ENCODE results near the gene UBC.
A peak's percentile ranks its signal among the peaks of the same experiment; 100 is the strongest.

Gene UBC

DNA sequence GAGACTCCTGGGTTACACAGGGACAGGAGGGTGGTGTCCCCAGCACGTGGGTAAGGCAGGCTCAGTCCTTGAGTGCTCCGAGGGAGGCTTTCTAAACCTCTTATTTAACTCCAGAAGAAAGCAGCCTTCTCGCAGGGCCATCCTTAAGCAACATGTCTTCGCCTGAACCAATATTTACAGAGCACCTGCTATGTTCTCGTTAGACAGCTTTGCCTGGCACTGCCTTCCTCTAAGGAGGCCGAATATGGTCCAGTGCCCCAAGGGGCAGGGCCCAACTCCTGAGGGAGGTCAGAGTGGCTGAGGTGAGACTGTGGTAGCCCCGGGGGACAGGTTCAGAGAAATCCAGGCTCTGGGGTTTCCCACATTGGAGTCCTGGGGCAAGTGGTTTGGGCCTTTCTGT is 48.7 kb downstream of the UBC start:
- DNase-seq (ENCODE audit: low read depth in 1 of 2, low spot score in 1 of 2), result no peak

DNA sequence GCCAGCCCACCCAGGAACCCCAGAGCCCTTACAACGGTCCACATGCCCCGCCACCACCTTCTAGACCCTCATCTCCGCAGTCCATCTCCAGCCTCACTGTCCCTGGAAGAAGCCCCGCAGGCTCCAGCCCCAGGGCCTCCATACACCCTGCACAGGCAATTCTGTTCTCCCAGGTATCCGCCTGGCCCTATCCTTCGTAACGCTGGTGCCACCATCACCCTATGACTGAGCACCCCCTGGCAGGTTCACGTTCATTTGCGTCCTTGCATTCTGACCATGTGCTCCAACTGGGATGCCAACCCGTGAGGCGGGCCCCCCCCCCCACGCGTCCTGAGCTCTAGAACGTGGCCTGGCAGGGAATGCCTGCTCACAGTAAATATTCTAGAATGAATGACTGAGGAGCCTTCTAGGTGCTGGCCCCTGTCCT is 50.1 kb downstream of the UBC start:
- no peak for DNase-seq (ENCODE audit: low read depth in 1 of 2, low spot score in 1 of 2)

DNA sequence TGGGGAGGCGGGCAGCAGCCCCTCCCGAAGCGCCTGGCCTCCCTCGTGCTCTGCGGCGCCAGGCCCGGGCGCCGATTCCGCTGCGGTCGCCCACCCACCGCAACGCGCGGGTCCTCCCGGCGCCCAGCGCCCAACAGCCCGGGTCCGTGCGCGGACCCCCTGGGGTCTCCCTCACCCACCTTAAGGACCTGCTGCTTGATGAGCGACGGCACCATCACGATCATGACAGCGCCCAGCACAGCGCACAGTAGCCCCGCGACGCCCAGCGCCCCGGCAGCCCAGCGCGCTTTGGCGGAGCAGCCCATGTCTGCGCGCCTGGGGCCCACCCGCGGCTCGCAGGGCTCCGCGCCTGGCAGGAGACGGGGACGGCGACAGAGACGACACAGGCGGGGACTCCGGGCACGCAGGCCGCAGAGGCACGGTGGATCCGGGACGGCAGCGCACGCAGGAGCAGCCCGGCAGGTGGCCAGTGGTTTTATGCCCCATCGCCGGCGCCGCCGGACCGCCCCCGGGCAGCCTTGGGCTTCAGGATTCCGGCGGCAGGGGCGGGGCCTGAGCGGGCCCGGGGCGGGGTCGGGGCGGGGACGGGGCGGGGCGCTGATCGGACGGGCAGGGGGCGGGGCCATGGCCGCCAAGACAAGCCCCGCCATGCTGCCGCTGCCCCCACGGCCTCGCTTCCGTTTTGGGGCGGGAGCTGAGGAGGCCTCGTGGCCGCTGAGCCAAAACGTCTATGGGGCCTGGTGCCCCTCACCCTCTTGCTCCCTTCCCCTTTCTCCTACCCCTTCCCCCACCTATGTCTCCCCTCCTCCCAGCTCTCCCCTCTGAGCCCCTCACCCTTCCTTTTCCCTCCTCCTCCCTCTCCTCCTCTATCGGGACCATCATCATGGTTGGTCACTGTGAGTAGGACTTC is 50.8 kb downstream of the UBC start, which contains the start of gene SCARB1:
Gene SCARB1, minus strand, starts transcription at position 449 of the 910 bp plus-strand sequence. Its CDS starts 144 bp downstream, at position 305.
- peak; percentile 64 to 73 for DNase-seq (ENCODE audit: low read depth in 1 of 2, low spot score in 1 of 2)

DNA sequence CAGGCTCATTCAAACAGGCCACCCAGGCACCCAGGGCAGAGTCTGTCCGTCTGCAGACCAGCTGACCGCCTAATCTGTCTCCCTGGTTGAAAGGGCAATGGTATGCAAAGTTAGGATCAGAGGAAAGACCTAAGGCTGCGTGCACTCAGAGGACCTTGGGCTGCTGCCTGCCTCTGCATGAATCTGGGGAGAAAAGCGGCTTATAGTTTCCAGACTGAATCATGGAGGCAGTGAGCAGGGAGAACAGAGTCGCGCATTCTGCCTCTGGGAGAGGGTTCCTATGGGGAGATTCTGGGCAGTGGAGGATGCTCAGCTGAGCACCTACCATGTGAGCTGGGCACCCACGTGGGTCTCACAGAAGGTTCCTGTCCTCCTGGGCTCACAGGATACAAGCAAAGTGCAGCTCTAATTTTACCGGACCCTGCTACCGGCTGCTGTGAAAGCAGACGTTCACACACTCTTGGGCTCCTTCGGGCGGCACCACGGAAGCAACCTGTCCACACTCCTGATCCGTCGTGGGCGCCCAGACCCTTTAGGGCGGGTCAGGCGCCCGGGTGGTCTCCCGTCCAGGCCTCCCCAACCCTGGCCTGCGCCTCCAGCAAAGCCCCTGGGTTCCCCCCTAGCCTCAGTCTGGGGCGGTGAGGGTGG is 51.6 kb downstream of the UBC start:
- no peak for DNase-seq (ENCODE audit: low read depth in 1 of 2, low spot score in 1 of 2)

DNA sequence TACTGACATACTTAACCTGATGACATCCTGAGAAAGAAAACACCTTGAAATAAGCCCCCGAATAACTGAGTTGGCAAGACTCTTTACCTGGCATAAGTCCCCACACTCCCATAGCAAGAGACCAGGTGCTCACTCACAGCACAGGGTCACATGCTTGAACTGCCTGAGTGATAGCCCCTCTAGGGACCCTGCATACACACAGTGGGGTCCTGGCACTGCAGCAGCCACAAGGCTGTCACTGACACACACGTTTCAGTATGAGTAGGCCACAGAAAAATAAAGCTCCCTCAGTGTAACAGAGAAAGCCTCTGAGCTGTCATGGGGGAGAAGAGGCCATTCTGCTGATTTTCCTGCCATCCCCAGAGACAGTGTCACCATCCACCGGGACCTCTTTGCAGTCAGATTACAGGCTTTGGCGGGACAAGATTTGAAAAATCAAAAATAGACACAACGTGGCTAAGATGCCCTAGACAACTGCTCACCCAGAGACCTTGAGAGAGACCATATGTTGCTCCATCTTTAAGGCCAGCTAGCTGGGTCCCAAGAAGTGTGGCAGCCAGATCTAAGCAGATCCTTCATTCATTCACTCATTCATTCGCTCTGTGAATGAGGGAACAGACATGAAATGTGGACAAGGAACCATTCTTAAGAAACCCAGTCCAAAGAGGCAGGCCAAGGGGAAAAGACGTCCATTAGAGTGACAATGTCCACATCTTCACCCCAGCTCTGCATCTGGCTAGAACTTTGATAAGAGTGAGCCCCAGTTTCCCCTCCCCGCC is 52.4 kb downstream of the UBC start:
- no peak for DNase-seq (ENCODE audit: low read depth in 1 of 2, low spot score in 1 of 2)
